Fibroblast of peridontal ligament (primary cell): ENCODE measurements around the gene GPR34.
A peak's percentile ranks its signal among the peaks of the same experiment; 100 is the strongest.
"Not testable (repeated sequence)": the region's sequence is repeated elsewhere in the genome, so short reads cannot be mapped to it uniquely, and the experiment has no call there.

ENCODE experiments used
- DNase-seq: peaks from one replicate; pipeline ENCODE4 v3.0.0-alpha.2; 2010; ENCODE audit errors: extremely low read depth

The GPR34 gene

DNA sequence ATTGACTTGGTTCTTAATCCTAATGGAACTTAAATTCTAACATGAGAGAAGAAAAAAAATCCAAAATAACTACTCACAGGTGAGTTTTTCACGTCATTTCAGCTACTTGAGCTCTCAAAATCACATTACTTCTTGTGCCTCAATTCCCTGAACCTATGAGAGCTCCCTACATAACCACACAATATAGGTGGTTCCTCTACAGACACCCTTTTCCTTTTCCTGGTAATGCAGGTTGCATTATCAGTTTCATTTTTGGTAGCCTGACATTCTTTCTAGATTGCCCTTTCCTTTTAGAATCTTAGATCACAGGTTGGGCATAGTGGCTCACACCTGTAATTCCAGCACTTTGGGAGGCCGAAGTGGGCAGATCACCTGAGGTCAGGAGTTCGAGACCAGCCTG is 4.3 kb downstream of the GPR34 start:
- no peak for DNase-seq

- DNase-seq = no peak
Observed at GRCh38 chrX:41695426-41695825, 6.7 kb downstream of the GPR34 start.

DNA sequence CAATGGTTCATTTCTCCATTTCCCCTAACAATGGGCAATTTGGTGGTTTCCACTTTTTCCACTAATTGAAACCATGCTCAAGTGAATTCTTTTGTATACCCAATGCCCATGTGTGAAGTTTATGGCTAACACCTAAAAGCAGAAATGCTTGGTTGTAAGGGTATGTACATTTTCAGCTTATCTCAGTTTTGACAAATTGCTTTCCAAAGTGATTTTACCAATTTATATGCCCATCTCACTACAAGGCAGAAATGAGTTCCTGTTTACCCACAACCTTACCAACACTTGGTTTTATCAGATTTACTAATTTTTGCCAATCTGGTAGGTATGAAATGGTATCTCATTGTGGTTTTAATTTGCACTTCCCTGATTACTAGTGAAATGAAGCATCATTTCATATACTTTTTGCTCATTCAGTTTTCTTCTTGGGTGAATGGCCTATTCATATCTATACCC is 14.8 kb downstream of the GPR34 start:
- peak; percentile 10 for DNase-seq

DNA sequence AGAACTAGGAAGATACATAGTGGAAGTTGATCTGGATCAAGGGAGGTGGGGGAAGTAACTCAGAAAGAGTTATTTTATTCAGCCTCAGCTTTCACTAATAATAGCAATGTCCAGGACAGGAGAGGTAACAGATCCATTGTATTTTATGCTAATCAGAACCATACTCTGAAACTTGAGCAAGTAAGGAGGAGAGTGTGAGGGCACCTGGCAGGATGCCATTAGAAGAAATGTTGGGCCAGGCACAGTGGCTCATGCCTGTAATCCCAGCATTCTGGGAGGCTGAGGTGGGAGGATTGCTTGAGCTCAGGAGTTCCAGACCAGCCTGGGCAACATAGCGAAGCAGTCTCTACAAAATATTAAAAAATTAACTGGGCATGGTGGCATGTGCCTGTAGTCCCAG is 16.3 kb downstream of the GPR34 start:
- DNase-seq = no peak

DNA sequence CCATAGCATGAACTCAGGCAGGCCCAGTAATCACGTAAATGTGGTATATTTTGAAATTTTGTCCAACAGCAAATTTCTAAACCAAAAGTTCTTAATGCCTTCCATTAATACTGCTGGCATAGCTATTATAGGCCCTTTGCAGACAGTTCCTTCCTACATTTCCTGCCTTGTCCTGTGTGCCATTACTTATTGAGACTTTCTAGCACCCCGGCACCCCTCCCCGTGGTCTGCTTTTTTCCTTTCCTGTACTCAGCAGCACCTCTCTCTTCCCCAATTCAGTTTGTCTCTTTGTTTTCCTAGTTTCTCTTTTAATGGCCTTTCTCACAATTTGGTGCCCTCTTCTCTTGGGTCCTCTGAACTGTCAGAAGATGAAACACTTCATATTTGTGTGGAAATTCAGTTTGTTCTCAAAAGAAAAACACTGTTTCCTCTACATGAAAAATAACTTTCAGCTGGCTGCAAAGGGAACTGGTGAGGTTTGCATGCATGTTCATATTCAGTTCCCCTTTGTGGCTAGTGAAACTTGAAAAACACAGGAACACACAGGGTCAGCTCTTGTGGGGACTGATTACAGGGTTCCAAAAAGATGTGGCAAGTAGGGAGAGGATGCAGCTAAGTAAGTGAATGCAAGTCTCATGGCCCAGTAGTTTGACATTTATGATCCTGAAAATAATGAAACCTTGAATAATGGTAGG is 17.1 kb downstream of the GPR34 start:
- no peak for DNase-seq

GRCh38 chrX:41707218-41707617 is 18.4 kb downstream of the GPR34 start:
- no peak for DNase-seq

DNA sequence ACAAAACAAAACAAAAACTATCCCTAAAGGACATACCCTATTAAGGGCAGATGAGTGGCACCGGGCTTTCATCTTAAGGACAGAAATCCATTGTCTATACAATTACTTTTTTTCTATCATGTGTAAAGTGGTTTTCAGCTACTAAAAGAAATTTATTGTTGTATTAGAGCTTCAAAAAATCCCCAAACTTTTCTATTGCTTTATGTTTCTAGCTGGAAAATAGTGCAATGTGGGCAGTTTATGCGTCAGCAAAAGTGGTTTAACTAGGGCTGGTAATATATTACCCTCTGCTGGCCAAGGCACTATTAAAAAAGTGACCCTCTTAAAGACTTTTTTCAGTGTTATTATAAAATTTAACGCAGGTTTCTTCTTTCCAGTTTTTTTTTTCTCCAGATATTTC is 19.7 kb downstream of the GPR34 start:
- no peak for DNase-seq

DNA sequence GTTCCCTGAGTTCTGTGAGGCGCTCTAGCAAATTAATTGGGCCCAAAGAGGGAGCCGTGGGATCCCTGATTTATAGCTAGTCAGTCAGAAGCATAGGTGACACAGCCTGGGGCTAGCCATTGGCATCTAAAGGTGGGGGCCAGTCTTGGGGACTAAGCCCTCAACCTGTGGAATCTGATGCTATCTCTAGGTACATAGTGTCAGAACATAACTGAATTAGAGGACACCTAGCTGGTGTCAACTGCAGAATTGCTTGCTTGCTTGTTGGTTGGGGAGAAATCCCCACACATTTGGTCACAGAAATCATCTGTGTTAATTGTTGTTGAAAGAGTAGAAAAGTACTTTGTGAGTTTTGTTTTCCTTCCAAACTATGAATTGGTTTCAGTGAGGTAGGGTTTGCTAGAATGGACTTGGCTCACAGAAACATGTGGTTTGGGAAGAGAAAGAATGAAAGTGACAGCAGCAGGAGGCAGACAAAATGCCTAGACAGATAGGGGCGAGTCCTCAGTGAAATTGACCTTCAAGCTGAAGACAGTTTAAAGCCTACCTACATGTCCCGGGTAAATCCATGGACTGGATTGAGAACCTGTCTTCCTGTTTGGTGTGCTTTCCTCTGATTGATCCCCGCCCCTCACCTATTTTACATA is 22.4 kb downstream of the GPR34 start:
- no peak for DNase-seq

DNA sequence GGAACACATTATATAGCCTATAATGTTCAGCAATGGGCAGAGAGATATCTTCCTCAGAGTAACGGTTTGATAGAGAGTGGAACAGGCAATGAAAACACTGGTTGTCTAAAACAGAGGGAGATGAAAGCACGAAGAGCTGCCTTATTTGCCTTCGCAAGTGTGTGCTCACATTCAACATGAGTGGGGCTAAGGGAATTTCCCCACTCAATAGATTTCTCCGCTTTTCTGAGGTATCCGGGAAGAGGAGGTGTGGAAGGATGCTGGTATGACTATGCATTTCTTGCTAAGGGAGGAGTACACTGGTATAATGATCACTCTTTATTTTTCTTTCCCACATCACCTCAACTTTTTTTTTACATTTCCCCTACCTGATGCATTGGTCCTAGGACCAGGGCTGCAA is 27.4 kb downstream of the GPR34 start:
- no peak for DNase-seq

DNA sequence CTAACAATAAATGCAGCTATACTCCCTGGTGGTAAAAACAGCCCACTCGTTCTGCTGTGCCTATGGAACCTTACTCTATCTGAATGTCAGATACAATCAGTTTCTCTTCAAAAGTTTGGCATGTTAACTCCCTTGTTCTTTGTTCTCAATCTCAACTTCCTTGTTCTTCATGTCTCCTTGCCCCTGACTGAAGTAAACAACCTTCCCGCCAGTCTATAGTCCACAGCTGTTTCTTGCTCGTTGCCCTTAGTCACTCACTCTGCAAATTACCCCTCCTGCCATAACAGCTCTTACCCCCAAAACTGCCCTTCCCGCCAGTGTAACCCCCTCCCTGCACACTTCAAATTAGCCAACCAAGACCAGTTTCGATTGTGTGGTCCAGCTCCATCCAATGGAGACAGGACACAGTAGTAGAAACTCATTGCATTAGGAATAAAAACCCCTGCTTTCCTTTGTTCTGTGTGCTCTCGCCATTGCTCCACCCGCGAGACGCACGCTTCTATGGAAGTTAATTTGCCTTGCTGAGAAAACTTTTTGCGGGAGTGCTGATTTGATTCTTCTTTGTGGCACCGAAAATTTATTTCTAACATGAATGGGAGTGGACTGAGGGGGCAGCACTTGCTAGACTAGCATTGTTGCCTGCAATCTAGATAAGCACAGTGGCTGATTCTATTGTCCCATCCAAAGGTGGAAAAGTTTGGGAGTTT is 28.1 kb downstream of the GPR34 start:
- DNase-seq = no peak

DNA sequence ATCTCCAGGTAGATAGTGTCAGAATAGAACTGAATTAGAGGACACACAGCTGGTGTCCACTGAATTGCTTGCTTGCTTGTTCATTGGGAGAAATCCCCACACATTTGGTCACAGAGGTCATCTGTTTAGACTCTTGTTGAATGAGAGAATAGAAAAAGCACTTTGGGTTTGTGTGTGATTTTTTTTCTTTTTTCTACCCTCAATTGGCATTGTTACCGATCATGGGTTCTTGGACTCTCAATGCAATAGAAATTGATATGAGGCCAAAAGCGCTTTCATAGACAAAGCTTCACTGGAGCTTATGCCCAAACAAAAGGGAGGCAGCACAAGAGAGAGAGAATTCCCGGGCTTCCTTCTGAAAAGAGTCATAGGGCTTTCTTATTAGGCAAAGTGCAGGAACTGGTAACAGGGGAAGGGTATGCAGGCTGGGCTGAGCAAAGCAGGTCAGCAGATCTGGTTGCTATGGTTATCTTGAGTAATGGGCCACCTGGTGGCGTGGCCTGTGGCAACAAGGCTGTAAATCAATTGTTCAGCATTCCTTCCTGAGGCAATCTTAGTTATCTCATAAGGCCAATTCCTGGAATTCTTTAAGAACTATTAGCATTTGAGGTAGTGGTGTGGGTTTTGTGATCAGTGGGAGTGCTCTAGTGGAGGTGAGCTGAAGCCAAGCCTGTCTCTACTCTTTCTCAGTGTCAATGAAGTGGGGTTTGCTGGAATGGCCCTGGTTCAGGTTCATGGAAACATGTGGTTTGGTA is 29.9 kb downstream of the GPR34 start:
- DNase-seq = no peak

DNA sequence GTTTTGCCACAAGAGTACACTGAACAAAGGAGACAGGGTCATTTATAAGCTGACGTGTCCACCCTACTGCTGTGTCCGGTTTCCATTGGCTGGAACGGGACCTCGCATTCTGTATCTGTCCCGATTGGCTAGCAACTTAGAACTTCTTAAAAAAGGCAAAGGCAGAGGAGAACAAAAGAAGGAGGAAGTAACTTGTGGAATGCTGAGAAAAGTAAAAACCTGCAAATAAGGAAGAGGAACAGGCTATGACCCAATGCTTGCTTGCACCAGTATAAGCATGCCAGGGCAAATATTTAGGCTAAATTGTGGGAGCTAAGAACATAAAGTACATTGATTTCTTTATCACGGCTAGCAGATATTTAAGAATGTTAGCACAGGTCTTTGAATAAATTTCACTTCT is 30.8 kb downstream of the GPR34 start:
- not testable (repeated sequence) for DNase-seq

DNA sequence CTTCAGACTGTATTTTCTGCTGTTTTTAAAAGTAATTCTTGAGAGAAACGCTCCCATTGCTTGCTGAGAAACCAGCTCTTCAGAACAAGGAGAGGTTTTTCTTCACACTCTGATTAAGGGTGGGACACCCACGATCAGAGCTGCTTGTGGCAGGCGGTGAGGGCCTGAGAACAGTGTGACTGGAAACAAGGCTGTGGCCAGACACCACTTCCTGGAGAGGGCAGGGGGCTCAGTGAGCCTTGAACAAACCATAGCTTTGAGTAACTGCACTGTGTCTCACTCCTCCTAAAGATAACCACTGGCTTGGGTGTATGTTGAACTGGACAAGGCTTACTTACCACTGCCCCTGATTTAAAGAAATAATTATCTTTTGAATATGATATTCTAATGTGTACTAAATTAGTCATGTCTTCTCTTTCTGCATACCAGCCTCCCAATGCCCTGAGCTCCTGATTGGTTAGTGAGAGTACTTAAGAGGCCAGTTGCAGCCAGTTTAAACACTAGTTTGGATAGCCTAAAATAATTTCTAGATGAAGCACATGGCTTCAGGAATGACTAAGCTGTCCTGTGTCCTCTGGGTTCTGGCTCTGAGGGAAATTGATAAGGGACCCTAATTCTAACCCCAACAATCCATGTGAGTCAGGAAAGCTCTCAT is 31.5 kb downstream of the GPR34 start:
- DNase-seq = peak; percentile 28

GRCh38 chrX:41721590-41721989 is 32.8 kb downstream of the GPR34 start:
- no peak for DNase-seq

GRCh38 chrX:41722214-41722613 is 33.4 kb downstream of the GPR34 start:
- DNase-seq = no peak

DNA sequence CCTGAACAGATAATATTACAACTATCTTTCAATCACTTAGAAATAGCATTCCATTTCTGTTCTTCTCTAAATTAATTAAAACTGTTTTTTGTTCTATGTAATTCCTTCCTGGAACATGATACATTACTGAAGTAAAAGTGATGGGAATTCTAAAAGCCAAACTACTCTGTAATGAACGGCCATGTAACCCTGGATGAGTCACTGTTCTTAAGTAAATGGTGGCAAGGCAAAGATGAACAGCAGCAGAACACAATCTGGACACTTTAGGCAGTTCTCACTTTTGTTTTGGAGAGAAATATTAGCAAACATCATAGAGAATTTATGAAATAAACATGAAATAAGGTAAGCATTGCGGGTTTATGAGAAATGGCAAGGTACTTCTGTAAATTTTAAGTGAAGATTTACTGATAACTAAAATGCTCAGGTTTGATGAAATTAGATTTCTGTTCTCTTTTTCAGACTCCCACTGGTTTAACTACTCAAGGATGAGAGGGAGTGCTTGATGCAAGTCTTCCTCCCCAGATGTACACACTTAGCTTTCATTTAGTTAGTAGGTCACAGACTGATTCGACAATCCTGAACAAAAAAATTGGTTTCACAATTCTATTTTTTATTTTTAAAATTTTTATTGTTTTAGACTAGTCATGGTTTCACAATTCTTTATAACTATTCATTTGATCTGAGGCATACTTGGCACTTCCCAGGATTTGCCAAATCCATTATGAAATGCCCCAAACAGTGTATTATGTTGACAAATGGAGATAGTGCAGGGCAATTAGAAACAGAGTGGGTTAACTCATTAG is 34.2 kb downstream of the GPR34 start:
- peak; percentile 55 for DNase-seq

DNA sequence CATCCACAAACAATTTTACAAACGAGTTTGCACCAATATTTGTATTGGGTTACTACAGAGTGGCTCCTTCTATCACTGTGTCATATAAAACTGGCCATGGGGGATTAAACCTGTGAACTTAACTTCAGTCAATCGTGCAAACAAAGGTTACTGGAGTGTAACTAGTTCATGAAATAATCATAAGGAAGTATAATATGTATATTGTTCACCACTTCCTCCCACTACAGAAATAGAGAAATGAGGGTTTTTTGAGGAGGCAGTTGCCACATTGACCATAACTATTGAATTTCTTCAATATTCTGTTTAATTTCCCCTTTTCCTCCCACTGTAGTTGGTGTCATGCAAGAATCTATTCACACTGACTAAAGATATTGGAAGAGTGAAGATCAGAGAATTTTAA is 35.1 kb downstream of the GPR34 start, which contains the start of gene GPR82:
Gene GPR82 (plus strand): TSS at position 356 of the 400 bp plus-strand sequence. CDS start 2,846 bp downstream, outside the sequence.
- no peak for DNase-seq

GRCh38 chrX:41728125-41728524 is 39.4 kb downstream of the GPR34 start:
- no peak for DNase-seq

GRCh38 chrX:41730081-41730480 is 41.3 kb downstream of the GPR34 start:
- peak; percentile 32 for DNase-seq

GRCh38 chrX:41732260-41732659 is 43.5 kb downstream of the GPR34 start:
- no peak for DNase-seq

- no peak for DNase-seq
Observed at GRCh38 chrX:41733939-41734338, 45.2 kb downstream of the GPR34 start.
